HepG2 (cell line): Measurements from ENCODE around the gene MYO1B. TPM values are rescaled to one million over a fixed set of nuclear protein-coding genes. Genes with fewer than 3 reads are reported as not detected.

ENCODE experiments used
- GABPB1 ChIP-seq: IDR thresholded peaks from 2 replicates; pipeline ENCODE4 v1.6.1; 2016; ENCODE audit warnings: mild to moderate bottlenecking, missing genetic modification reagents, moderate library complexity, missing compliant biosample characterization
- KDM2A ChIP-seq: sonication (generic); formaldehyde crosslinking; IDR thresholded peaks from 2 replicates; pipeline ENCODE4 v1.4.0; 2020; ENCODE audit warnings: low read depth, missing genetic modification reagents, borderline replicate concordance
- KLF13 ChIP-seq: sonication (generic); formaldehyde crosslinking; IDR thresholded peaks from 2 replicates; pipeline ENCODE4 v1.4.0; 2020; ENCODE audit warnings: mild to moderate bottlenecking, missing genetic modification reagents
- NONO ChIP-seq, 2 experiments: fragments of 450-650 bp in 1 of 2; sonication (generic) in 1 of 2; formaldehyde crosslinking in 1 of 2; IDR thresholded peaks in 1 of 2; conservative IDR thresholded peaks in 1 of 2; 2 replicates each; pipeline versions ENCODE4 v1.6.1 to v1.8.0; 2017 to 2022; ENCODE audit warnings: mild to moderate bottlenecking in 1 of 2, missing genetic modification reagents in 1 of 2, moderate library complexity in 1 of 2
- PCBP2 ChIP-seq: fragments of 200-400 bp; formaldehyde crosslinking; optimal IDR thresholded peaks from 2 replicates; pipeline ENCODE3; 2018; ENCODE audit warnings: low read length, low read depth; ENCODE audit not compliant: poor library complexity, severe bottlenecking
- PHF5A ChIP-seq: IDR thresholded peaks from one replicate; pipeline ENCODE4 v1.6.1; 2018; ENCODE audit warnings: low read depth, missing genetic modification reagents; ENCODE audit not compliant: unreplicated experiment
- RFX3 ChIP-seq: IDR thresholded peaks from 2 replicates; pipeline ENCODE4 v1.6.1; 2016; ENCODE audit warnings: missing biosample characterization, missing genetic modification reagents
- SCMH1 ChIP-seq: sonication (generic); formaldehyde crosslinking; IDR thresholded peaks from 2 replicates; pipeline ENCODE4 v1.9.0; 2021; ENCODE audit warnings: missing genetic modification reagents, mild to moderate bottlenecking, borderline replicate concordance
- SKIL ChIP-seq: sonication (generic); formaldehyde crosslinking; IDR thresholded peaks from 2 replicates; pipeline ENCODE4 v1.8.0; 2022; ENCODE audit warnings: missing genetic modification reagents, mild to moderate bottlenecking, moderate library complexity, borderline replicate concordance
- THYN1 ChIP-seq: sonication (generic); formaldehyde crosslinking; IDR thresholded peaks from 2 replicates; pipeline ENCODE4 v1.8.1; 2023; ENCODE audit warnings: low read depth, mild to moderate bottlenecking, moderate library complexity, missing genetic modification reagents, borderline replicate concordance
- ZNF256 ChIP-seq: sonication (generic); formaldehyde crosslinking; conservative IDR thresholded peaks from 2 replicates; pipeline ENCODE4 v1.4.0; 2020; ENCODE audit warnings: missing genetic modification reagents
- ZNF569 ChIP-seq: sonication (generic); formaldehyde crosslinking; IDR thresholded peaks from 2 replicates; pipeline ENCODE4 v1.5.0; 2020; ENCODE audit warnings: mild to moderate bottlenecking, missing genetic modification reagents, moderate library complexity, borderline replicate concordance
- ZNF775 ChIP-seq: sonication (generic); formaldehyde crosslinking; IDR thresholded peaks from 2 replicates; pipeline ENCODE4 v1.4.0; 2020; ENCODE audit warnings: missing genetic modification reagents, mild to moderate bottlenecking, moderate library complexity, borderline replicate concordance
- ZNF788 ChIP-seq: sonication (generic); formaldehyde crosslinking; IDR thresholded peaks from 2 replicates; pipeline ENCODE4 v1.5.0; 2020; ENCODE audit warnings: mild to moderate bottlenecking, missing genetic modification reagents, borderline replicate concordance
- polyA plus RNA-seq, 8 experiments: library from polyadenylated mRNA; depleted of rRNA in 3 of 8; stranded (reverse) in 7 of 8; unstranded in 1 of 8; fragments of >200 nt; fragmentation: Illumina TruSeq in 4 of 8; extraction: Trizol in 4 of 8; gene quantifications; 2 replicates each; pipeline versions ENCODE4 v1.2.1 to v1.2.3, GENCODE V29; 2011 to 2016; ENCODE audit warnings: low read depth in 4 of 8, missing spikeins in 1 of 8, mixed read lengths in 1 of 8; ENCODE audit not compliant: insufficient read depth in 1 of 8
- total RNA-seq, 5 experiments: library from RNA; depleted of rRNA; stranded (reverse); fragments of >200 nt; fragmentation: Illumina TruSeq; extraction: Trizol; gene quantifications; 2 replicates each; pipeline ENCODE4 v1.2.3, GENCODE V29; 2016; ENCODE audit warnings: low read depth in 1 of 5
- TF ChIP-seq, protein P1 (sequence below): sonication (generic); formaldehyde crosslinking; IDR thresholded peaks from 2 replicates; pipeline ENCODE4 v1.5.1; 2020; ENCODE audit warnings: mild to moderate bottlenecking, missing genetic modification reagents, borderline replicate concordance
- TF ChIP-seq, protein P2 (sequence below): sonication (generic); formaldehyde crosslinking; IDR thresholded peaks from 2 replicates; pipeline ENCODE4 v1.4.0; 2020; ENCODE audit warnings: mild to moderate bottlenecking, missing genetic modification reagents
- TF ChIP-seq, protein P3 (sequence below): sonication (generic); formaldehyde crosslinking; IDR thresholded peaks from 2 replicates; pipeline ENCODE4 v1.4.0; 2020; ENCODE audit warnings: missing genetic modification reagents
- TF ChIP-seq, protein P4 (sequence below): sonication (generic); formaldehyde crosslinking; IDR thresholded peaks from 2 replicates; pipeline ENCODE4 v1.4.0; 2020; ENCODE audit warnings: missing genetic modification reagents

The MYO1B gene
- total and polyA plus RNA-seq, 2 of the 13 experiments (the other 11 are each of a cell fraction or from before 2014, with no cell fraction given): 36.9 to 89.8 TPM

DNA sequence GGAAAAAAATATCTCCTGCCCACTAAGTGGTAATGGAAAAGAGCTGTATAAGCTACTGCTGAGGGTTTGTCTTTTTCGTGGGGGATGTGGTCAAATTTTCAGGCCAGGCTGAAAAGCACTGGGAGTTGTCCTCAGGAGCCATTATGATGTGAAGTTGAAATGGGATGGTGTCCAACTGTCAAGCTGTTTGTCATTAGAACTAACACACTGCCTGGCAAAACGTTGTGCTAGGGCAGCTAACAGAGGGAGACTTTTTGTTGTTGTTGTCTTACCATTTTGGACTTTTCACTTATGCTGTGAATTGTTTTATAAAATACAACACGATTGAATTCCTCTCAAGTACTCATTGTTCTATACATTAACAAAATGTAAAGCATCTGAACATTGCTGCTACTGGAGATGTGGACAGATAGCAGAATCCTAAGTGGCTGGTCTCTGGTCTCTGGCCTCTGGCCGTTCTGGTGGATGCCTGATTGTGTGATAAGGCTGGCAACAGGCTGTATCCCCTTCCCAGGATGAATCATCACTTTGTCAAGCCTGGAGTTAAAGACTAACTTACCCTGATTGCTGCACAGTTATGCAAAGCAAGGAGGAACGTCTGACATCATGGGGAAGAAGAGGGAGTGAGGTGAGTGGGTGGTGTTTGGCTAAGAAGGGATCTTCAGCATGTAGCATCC is 2.3 kb downstream of the MYO1B start (continued):
- TF ChIP-seq ZNF775 (CRISPR knock-in tag) (no peak), SKIL (no peak), KDM2A (peak; percentile 52; the same call in 1 of the 2 replicates), ZNF569 (CRISPR knock-in tag) (no peak), SCMH1 (no peak), THYN1 (CRISPR knock-in tag) (no peak), NONO (IDR thresholded peaks at IDR 0.05) (no peak), NONO (CRISPR knock-in tag; conservative IDR thresholded peaks at IDR 0.05) (no peak), PCBP2 (no peak), RFX3 (CRISPR knock-in tag) (no peak), GABPB1 (no peak), PHF5A (CRISPR knock-in tag) (peak; percentile 79), ZNF788 (peak; percentile 63; the same call in 1 of the 2 replicates), ZNF256 (CRISPR knock-in tag) (no peak), KLF13 (CRISPR knock-in tag) (no peak)
- TF ChIP-seq, protein P1, sequence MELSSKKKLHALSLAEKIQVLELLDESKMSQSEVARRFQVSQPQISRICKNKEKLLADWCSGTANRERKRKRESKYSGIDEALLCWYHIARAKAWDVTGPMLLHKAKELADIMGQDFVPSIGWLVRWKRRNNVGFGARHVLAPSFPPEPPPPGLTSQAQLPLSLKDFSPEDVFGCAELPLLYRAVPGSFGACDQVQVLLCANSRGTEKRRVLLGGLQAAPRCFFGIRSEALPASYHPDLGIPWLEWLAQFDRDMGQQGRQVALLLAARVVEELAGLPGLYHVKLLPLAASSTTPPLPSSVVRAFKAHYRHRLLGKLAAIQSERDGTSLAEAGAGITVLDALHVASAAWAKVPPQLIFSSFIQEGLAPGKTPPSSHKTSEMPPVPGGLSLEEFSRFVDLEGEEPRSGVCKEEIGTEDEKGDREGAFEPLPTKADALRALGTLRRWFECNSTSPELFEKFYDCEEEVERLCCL (CRISPR knock-in tag): no peak
- TF ChIP-seq, protein P2, sequence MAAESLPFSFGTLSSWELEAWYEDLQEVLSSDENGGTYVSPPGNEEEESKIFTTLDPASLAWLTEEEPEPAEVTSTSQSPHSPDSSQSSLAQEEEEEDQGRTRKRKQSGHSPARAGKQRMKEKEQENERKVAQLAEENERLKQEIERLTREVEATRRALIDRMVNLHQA (CRISPR knock-in tag): no peak
- TF ChIP-seq, protein P3, sequence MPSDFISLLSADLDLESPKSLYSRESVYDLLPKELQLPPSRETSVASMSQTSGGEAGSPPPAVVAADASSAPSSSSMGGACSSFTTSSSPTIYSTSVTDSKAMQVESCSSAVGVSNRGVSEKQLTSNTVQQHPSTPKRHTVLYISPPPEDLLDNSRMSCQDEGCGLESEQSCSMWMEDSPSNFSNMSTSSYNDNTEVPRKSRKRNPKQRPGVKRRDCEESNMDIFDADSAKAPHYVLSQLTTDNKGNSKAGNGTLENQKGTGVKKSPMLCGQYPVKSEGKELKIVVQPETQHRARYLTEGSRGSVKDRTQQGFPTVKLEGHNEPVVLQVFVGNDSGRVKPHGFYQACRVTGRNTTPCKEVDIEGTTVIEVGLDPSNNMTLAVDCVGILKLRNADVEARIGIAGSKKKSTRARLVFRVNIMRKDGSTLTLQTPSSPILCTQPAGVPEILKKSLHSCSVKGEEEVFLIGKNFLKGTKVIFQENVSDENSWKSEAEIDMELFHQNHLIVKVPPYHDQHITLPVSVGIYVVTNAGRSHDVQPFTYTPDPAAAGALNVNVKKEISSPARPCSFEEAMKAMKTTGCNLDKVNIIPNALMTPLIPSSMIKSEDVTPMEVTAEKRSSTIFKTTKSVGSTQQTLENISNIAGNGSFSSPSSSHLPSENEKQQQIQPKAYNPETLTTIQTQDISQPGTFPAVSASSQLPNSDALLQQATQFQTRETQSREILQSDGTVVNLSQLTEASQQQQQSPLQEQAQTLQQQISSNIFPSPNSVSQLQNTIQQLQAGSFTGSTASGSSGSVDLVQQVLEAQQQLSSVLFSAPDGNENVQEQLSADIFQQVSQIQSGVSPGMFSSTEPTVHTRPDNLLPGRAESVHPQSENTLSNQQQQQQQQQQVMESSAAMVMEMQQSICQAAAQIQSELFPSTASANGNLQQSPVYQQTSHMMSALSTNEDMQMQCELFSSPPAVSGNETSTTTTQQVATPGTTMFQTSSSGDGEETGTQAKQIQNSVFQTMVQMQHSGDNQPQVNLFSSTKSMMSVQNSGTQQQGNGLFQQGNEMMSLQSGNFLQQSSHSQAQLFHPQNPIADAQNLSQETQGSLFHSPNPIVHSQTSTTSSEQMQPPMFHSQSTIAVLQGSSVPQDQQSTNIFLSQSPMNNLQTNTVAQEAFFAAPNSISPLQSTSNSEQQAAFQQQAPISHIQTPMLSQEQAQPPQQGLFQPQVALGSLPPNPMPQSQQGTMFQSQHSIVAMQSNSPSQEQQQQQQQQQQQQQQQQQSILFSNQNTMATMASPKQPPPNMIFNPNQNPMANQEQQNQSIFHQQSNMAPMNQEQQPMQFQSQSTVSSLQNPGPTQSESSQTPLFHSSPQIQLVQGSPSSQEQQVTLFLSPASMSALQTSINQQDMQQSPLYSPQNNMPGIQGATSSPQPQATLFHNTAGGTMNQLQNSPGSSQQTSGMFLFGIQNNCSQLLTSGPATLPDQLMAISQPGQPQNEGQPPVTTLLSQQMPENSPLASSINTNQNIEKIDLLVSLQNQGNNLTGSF (CRISPR knock-in tag): no peak
- TF ChIP-seq, protein P4, sequence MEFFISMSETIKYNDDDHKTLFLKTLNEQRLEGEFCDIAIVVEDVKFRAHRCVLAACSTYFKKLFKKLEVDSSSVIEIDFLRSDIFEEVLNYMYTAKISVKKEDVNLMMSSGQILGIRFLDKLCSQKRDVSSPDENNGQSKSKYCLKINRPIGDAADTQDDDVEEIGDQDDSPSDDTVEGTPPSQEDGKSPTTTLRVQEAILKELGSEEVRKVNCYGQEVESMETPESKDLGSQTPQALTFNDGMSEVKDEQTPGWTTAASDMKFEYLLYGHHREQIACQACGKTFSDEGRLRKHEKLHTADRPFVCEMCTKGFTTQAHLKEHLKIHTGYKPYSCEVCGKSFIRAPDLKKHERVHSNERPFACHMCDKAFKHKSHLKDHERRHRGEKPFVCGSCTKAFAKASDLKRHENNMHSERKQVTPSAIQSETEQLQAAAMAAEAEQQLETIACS: no peak
